GM23338 (cell line): ENCODE results near the gene TMUB2. TPM values are rescaled to one million over a fixed set of nuclear protein-coding genes. Genes with fewer than 3 reads are reported as not detected.
"Not testable (repeated sequence)": the region's sequence is repeated elsewhere in the genome, so short reads cannot be mapped to it uniquely, and the experiment has no call there.

Source experiments
- ATAC-seq: fragments of 200-7000 bp; cut with Tn5 transposase; 3 replicates; pipeline ENCODE4 v1.9.1; 2020
- DNase-seq: peaks from one replicate; pipeline ENCODE4 v3.0.0-alpha.2; 2015; ENCODE audit warnings: low spot score
- H2AFZ ChIP-seq: fragments of 200-600 bp; sonication (generic); 2 replicates; pipeline ENCODE4 v1.8.0; 2016; ENCODE audit warnings: antibody characterized with exemption, mild to moderate bottlenecking, moderate library complexity
- H3F3A ChIP-seq: fragments of 200-600 bp; sonication (generic); replicated peaks from 2 replicates; pipeline ENCODE4 v1.8.0; 2017; ENCODE audit warnings: antibody characterized with exemption, mixed run types, low read depth
- H3K27ac ChIP-seq: fragments of 200-600 bp; sonication (generic); 2 replicates; pipeline ENCODE4 v1.6.1; 2016; ENCODE audit warnings: low read depth
- H3K27me3 ChIP-seq: fragments of 200-600 bp; sonication (generic); 2 replicates; pipeline ENCODE4 v1.8.0; 2016; ENCODE audit warnings: mild to moderate bottlenecking, mixed run types, moderate library complexity; ENCODE audit not compliant: insufficient read depth
- H3K36me3 ChIP-seq: fragments of 200-600 bp; sonication (generic); 2 replicates; pipeline ENCODE4 v1.8.0; 2016; ENCODE audit warnings: mild to moderate bottlenecking; ENCODE audit not compliant: insufficient read depth
- H3K4me1 ChIP-seq: fragments of 200-600 bp; sonication (generic); 2 replicates; pipeline ENCODE4 v1.8.0; 2016; ENCODE audit warnings: mild to moderate bottlenecking, moderate library complexity; ENCODE audit not compliant: insufficient read depth
- H3K4me2 ChIP-seq: fragments of 200-600 bp; sonication (generic); 2 replicates; pipeline ENCODE4 v1.7.1; 2017; ENCODE audit warnings: mixed run types
- H3K4me3 ChIP-seq: fragments of 200-600 bp; sonication (generic); 2 replicates; pipeline ENCODE4 v1.6.1; 2016; ENCODE audit warnings: mixed run types
- H3K79me2 ChIP-seq: fragments of 200-600 bp; sonication (generic); replicated peaks from 2 replicates; pipeline ENCODE4 v1.8.0; 2017; ENCODE audit warnings: mild to moderate bottlenecking; ENCODE audit not compliant: insufficient read depth
- H3K9me2 ChIP-seq: fragments of 200-600 bp; sonication (generic); 2 replicates; pipeline ENCODE4 v1.8.0; 2017; ENCODE audit not compliant: insufficient read depth
- H4K20me1 ChIP-seq: fragments of 200-600 bp; sonication (generic); replicated peaks from 2 replicates; pipeline ENCODE4 v1.8.0; 2017; ENCODE audit warnings: mild to moderate bottlenecking; ENCODE audit not compliant: insufficient read depth
- H3K27ac Mint-ChIP-seq: 2 replicates; pipeline ENCODE4 v1.8.0; 2020; ENCODE audit warnings: inconsistent platforms, mild to moderate bottlenecking, moderate library complexity, mixed read lengths
- H3K27me3 Mint-ChIP-seq: 3 replicates; pipeline ENCODE4 v1.8.0; 2022; ENCODE audit warnings: low read depth, mild to moderate bottlenecking, moderate library complexity, mixed read lengths, inconsistent platforms; ENCODE audit not compliant: insufficient read depth, poor library complexity
- H3K36me3 Mint-ChIP-seq: 3 replicates; pipeline ENCODE4 v1.8.0; 2021; ENCODE audit warnings: low read depth, mild to moderate bottlenecking, inconsistent platforms, moderate library complexity, mixed read lengths
- H3K4me1 Mint-ChIP-seq: 3 replicates; pipeline ENCODE4 v1.8.0; 2020; ENCODE audit warnings: mild to moderate bottlenecking, inconsistent platforms, mixed read lengths
- H3K4me3 Mint-ChIP-seq: 3 replicates; pipeline ENCODE4 v1.8.0; 2021; ENCODE audit warnings: moderate library complexity, mild to moderate bottlenecking, inconsistent platforms, mixed read lengths
- H3K9me3 Mint-ChIP-seq: 3 replicates; pipeline ENCODE4 v1.8.0; 2020; ENCODE audit warnings: moderate library complexity, mild to moderate bottlenecking, inconsistent platforms, mixed read lengths
- CREB1 ChIP-seq: fragments of 250-450 bp; sonication (Bioruptor Pico); IDR thresholded peaks from 2 replicates; pipeline ENCODE4 v1.5.0; 2020; ENCODE audit warnings: low read depth, mild to moderate bottlenecking, moderate library complexity
- ETS1 ChIP-seq: IDR thresholded peaks from 2 replicates; pipeline ENCODE4 v1.6.1; 2016; ENCODE audit warnings: antibody characterized with exemption
- EZH2 ChIP-seq: fragments of 200-600 bp; sonication (generic); IDR thresholded peaks from one replicate; pipeline ENCODE4 v1.8.0; 2017; ENCODE audit warnings: antibody characterized with exemption, mild to moderate bottlenecking, low read depth; ENCODE audit not compliant: unreplicated experiment
- EZH2phosphoT487 ChIP-seq: fragments of 200-600 bp; sonication (generic); IDR thresholded peaks from one replicate; pipeline ENCODE4 v1.8.1; 2018; ENCODE audit warnings: antibody characterized with exemption; ENCODE audit not compliant: unreplicated experiment
- JUNB ChIP-seq: IDR thresholded peaks from one replicate; pipeline ENCODE4 v1.6.1; 2016; ENCODE audit warnings: antibody characterized with exemption; ENCODE audit not compliant: unreplicated experiment
- NANOG ChIP-seq: IDR thresholded peaks from 2 replicates; pipeline ENCODE4 v1.6.1; 2016; ENCODE audit warnings: antibody characterized with exemption, borderline replicate concordance
- POLR2AphosphoS5 ChIP-seq: IDR thresholded peaks from 2 replicates; pipeline ENCODE4 v1.6.1; 2016; ENCODE audit warnings: antibody characterized with exemption, low read depth
- ZNF114 ChIP-seq: fragments of 250-450 bp; sonication (Bioruptor Pico); IDR thresholded peaks from 2 replicates; pipeline ENCODE4 v1.5.0; 2020; ENCODE audit warnings: mild to moderate bottlenecking, moderate library complexity
- ZNF462 ChIP-seq: fragments of 250-450 bp; sonication (Bioruptor Pico); IDR thresholded peaks from 2 replicates; pipeline ENCODE4 v1.5.0; 2020; ENCODE audit warnings: mild to moderate bottlenecking, moderate library complexity
- polyA plus RNA-seq: library from polyadenylated mRNA; unstranded; fragments of >200 nt; fragmentation: Nextera tagmentation; extraction: Ambion mirVana; gene quantifications from 2 replicates; pipeline ENCODE4 v1.2.1, GENCODE V29; 2016
- total RNA-seq: library from RNA; depleted of rRNA; stranded (reverse); fragments of >200 nt; shearing (Covaris generic); gene quantifications from 2 replicates; pipeline ENCODE4 v1.2.3, GENCODE V29; 2014
- TF ChIP-seq, protein P1 (sequence below), 2 experiments: fragments of 200-600 bp in 1 of 2; sonication (generic) in 1 of 2; conservative IDR thresholded peaks; 2 replicates each; pipeline versions ENCODE4 v1.5.1 to v1.6.1; 2016 to 2017; ENCODE audit warnings: antibody characterized with exemption in 2 of 2, low read depth in 2 of 2, mild to moderate bottlenecking in 2 of 2, moderate library complexity in 1 of 2

The TMUB2 gene
- total and polyA plus RNA-seq, 2 experiments from 2014 or later = 16.5 to 20.8 TPM

DNA sequence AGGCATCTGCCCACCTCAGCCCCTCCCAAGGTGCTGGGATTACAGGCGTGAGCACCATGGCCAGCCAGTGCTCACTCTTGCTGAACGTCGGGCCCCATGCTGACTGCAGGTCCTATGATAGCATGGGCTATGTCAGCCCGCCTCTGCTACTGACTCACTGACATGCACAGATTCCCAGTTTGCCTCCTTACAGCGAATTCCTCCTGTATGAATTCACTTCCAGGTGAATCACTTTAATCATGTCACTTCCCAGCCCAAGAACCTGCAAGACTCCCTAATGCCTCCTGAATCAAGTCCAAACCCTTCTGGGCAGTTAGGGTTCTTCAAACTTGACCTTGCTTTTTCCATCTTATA lies 48.8 kb downstream of the TMUB2 start (continued):
- no peak for TF ChIP-seq ZNF462
- no peak for TF ChIP-seq POLR2AphosphoS5
- TF ChIP-seq EZH2 = no peak
- TF ChIP-seq JUNB = no peak
- no peak for TF ChIP-seq CREB1 (CRISPR knock-in tag)

GRCh38 chr17:44236444-44236991 lies 49.7 kb downstream of the TMUB2 start:
- peaks cover 6% of the 10 kb centered on the region; the same call in 1 of the 3 replicates for H3K36me3 Mint-ChIP-seq
- no peak overlapping the region for H3K27ac ChIP-seq

GRCh38 chr17:44237886-44238285 lies 51.1 kb downstream of the TMUB2 start:
- H3K27me3 Mint-ChIP-seq = peaks cover 10% of the 10 kb centered on the region
- H3K9me3 Mint-ChIP-seq = peaks cover 14% of the 10 kb centered on the region; the same call in 2 of the 3 replicates
- H3K27ac Mint-ChIP-seq, ATAC-seq, H3K4me1 ChIP-seq, H3K4me3 Mint-ChIP-seq, H3K36me3 ChIP-seq, H3K9me2 ChIP-seq, H2AFZ ChIP-seq, H4K20me1 ChIP-seq, H3K27ac ChIP-seq, H3K4me1 Mint-ChIP-seq, DNase-seq, H3F3A ChIP-seq, H3K79me2 ChIP-seq, H3K4me3 ChIP-seq, H3K27me3 ChIP-seq, H3K4me2 ChIP-seq, H3K36me3 Mint-ChIP-seq: not testable (repeated sequence)

More at GRCh38 chr17:44236444-44236991, 49.7 kb downstream of the TMUB2 start:
- H3K9me2 ChIP-seq = no peaks in the 10 kb centered on the region
- H3K4me3 ChIP-seq = no peak overlapping the region
- ATAC-seq (no peak), DNase-seq (no peak)
- H3K4me1 Mint-ChIP-seq = no peaks in the 10 kb centered on the region
- no peaks in the 10 kb centered on the region for H3K36me3 ChIP-seq
- H3K27me3 ChIP-seq = no peaks in the 10 kb centered on the region
- no peak overlapping the region for H2AFZ ChIP-seq
- H4K20me1 ChIP-seq = no peaks in the 10 kb centered on the region
- peaks cover 10% of the 10 kb centered on the region for H3K27me3 Mint-ChIP-seq
- H3F3A ChIP-seq = no peaks in the 10 kb centered on the region
- TF ChIP-seq CREB1 (CRISPR knock-in tag) = no peak
- TF ChIP-seq ETS1 = no peak
- TF ChIP-seq EZH2phosphoT487 = no peak
- TF ChIP-seq NANOG = no peak
- TF ChIP-seq ZNF114 (CRISPR knock-in tag) = no peak
- TF ChIP-seq, protein P1, sequence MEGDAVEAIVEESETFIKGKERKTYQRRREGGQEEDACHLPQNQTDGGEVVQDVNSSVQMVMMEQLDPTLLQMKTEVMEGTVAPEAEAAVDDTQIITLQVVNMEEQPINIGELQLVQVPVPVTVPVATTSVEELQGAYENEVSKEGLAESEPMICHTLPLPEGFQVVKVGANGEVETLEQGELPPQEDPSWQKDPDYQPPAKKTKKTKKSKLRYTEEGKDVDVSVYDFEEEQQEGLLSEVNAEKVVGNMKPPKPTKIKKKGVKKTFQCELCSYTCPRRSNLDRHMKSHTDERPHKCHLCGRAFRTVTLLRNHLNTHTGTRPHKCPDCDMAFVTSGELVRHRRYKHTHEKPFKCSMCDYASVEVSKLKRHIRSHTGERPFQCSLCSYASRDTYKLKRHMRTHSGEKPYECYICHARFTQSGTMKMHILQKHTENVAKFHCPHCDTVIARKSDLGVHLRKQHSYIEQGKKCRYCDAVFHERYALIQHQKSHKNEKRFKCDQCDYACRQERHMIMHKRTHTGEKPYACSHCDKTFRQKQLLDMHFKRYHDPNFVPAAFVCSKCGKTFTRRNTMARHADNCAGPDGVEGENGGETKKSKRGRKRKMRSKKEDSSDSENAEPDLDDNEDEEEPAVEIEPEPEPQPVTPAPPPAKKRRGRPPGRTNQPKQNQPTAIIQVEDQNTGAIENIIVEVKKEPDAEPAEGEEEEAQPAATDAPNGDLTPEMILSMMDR (conservative IDR thresholded peaks at IDR 0.05; ENCODE audit: low read depth in 2 of 2) = no peak
- no peak overlapping the region for H3K4me2 ChIP-seq
- no peak overlapping the region for H3K27ac Mint-ChIP-seq
- no peak overlapping the region for H3K4me3 Mint-ChIP-seq
- peaks cover 14% of the 10 kb centered on the region; the same call in 2 of the 3 replicates for H3K9me3 Mint-ChIP-seq
- H3K4me1 ChIP-seq = no peaks in the 10 kb centered on the region
- H3K79me2 ChIP-seq = no peaks in the 10 kb centered on the region
